GM18520 (cell line): ENCODE data around the gene PLCB1.
A peak's percentile ranks its signal among the peaks of the same experiment; 100 is the strongest.

Experiments used
- ATAC-seq: cut with Tn5 transposase; IDR thresholded peaks from one replicate; pipeline ENCODE4 v1.9.1; 2021; ENCODE audit not compliant: unreplicated experiment

PLCB1 gene

GRCh38 chr20:8671370-8671961, 539.4 kb downstream of the PLCB1 start:
- no peak for ATAC-seq

GRCh38 chr20:8673116-8673515, 541.0 kb downstream of the PLCB1 start:
- ATAC-seq = no peak

- ATAC-seq = no peak
Measured at GRCh38 chr20:8675896-8676295, 543.8 kb downstream of the PLCB1 start.

- no peak for ATAC-seq
Measured at GRCh38 chr20:8678098-8678776, 546.2 kb downstream of the PLCB1 start.

- no peak for ATAC-seq
Measured at GRCh38 chr20:8689337-8689736, 557.3 kb downstream of the PLCB1 start.

GRCh38 chr20:8690074-8690473, 558.0 kb downstream of the PLCB1 start:
- no peak for ATAC-seq

- ATAC-seq = no peak
Measured at GRCh38 chr20:8693709-8694108, 561.6 kb downstream of the PLCB1 start.

- no peak for ATAC-seq
Measured at GRCh38 chr20:8700756-8701155, 568.7 kb downstream of the PLCB1 start.

- ATAC-seq = no peak
Measured at GRCh38 chr20:8706961-8707700, 575.1 kb downstream of the PLCB1 start.

- ATAC-seq = no peak
Measured at GRCh38 chr20:8709627-8710026, 577.6 kb downstream of the PLCB1 start.

- ATAC-seq = no peak
Measured at GRCh38 chr20:8711501-8711900, 579.4 kb downstream of the PLCB1 start.

- no peak for ATAC-seq
Measured at GRCh38 chr20:8714206-8714605, 582.1 kb downstream of the PLCB1 start.

- no peak for ATAC-seq
Measured at GRCh38 chr20:8718279-8718678, 586.2 kb downstream of the PLCB1 start.

- no peak for ATAC-seq
Measured at GRCh38 chr20:8720089-8720488, 588.0 kb downstream of the PLCB1 start.

- ATAC-seq = no peak
Measured at GRCh38 chr20:8721098-8721497, 589.0 kb downstream of the PLCB1 start.

GRCh38 chr20:8722277-8722928, 590.3 kb downstream of the PLCB1 start:
- peak; percentile 67 for ATAC-seq

- no peak for ATAC-seq
Measured at GRCh38 chr20:8723296-8723695, 591.2 kb downstream of the PLCB1 start.

GRCh38 chr20:8724884-8725283, 592.8 kb downstream of the PLCB1 start:
- no peak for ATAC-seq

GRCh38 chr20:8726460-8726859, 594.4 kb downstream of the PLCB1 start:
- no peak for ATAC-seq

- ATAC-seq = no peak
Measured at GRCh38 chr20:8735014-8735413, 602.9 kb downstream of the PLCB1 start.

- ATAC-seq = no peak
Measured at GRCh38 chr20:8735674-8736073, 603.6 kb downstream of the PLCB1 start.

GRCh38 chr20:8740265-8740664, 608.2 kb downstream of the PLCB1 start:
- peak; percentile 89 for ATAC-seq
